H1 (cell line): ENCODE measurements around the gene UHRF1. TPM values are rescaled to one million over a fixed set of nuclear protein-coding genes. Genes with fewer than 3 reads are reported as not detected.

ENCODE experiments used
- GTF2F1 ChIP-seq: IDR thresholded peaks from 2 replicates; pipeline ENCODE4 v1.6.1; 2012; ENCODE audit warnings: low read depth, low read length, improper control_type of control experiment, borderline replicate concordance
- HDAC2 ChIP-seq, 2 experiments: fragments of 300-600 bp in 1 of 2; sonication (generic) in 1 of 2; IDR thresholded peaks; 2 replicates each; pipeline ENCODE4 v1.6.1; 2011 to 2012; ENCODE audit warnings: low read depth in 2 of 2, low read length in 2 of 2, mild to moderate bottlenecking in 2 of 2, moderate library complexity in 2 of 2, borderline replicate concordance in 1 of 2, inconsistent platforms in 1 of 2
- HDAC6 ChIP-seq: IDR thresholded peaks from one replicate; pipeline ENCODE4 v1.7.1; 2012; ENCODE audit warnings: low read depth, mild to moderate bottlenecking, inconsistent platforms, low read length, moderate library complexity
- RAD21 ChIP-seq, 2 experiments: IDR thresholded peaks in 1 of 2; conservative IDR thresholded peaks in 1 of 2; 2 replicates each; pipeline ENCODE4 v1.6.1; 2011; ENCODE audit warnings: low read depth in 2 of 2, low read length in 2 of 2, improper control_type of control experiment in 1 of 2, inconsistent platforms in 1 of 2, mild to moderate bottlenecking in 1 of 2, moderate library complexity in 1 of 2
- TAF1 ChIP-seq: IDR thresholded peaks from 2 replicates; pipeline ENCODE4 v1.6.1; 2011; ENCODE audit warnings: mild to moderate bottlenecking, low read depth, low read length
- polyA plus RNA-seq, 7 experiments: library from polyadenylated mRNA; depleted of rRNA in 3 of 7; stranded (reverse) in 5 of 7; unstranded in 2 of 7; fragments of >200 nt in 5 of 7; fragments of 200-250 nt in 2 of 7; gene quantifications; 1 replicate in 5 of 7; 2 replicates in 1 of 7; 4 replicates in 1 of 7; pipeline versions ENCODE4 v1.2.1 to v1.2.3, GENCODE V29; 2011 to 2013; ENCODE audit warnings: missing spikeins in 2 of 7, mixed read lengths in 2 of 7
- total RNA-seq: library from RNA; stranded (reverse); fragmentation: NEBNext Ultra II Directional; extraction: Animal tissue kit (Norgen Biotek cat#: 25700); gene quantifications from 2 replicates; pipeline ENCODE4 v1.2.1, GENCODE V29; 2021

The UHRF1 gene
- total and polyA plus RNA-seq, 2 of the 8 experiments (the other 6 are each of a cell fraction or from before 2014, with no cell fraction given) = 14.7 to 65.8 TPM

DNA sequence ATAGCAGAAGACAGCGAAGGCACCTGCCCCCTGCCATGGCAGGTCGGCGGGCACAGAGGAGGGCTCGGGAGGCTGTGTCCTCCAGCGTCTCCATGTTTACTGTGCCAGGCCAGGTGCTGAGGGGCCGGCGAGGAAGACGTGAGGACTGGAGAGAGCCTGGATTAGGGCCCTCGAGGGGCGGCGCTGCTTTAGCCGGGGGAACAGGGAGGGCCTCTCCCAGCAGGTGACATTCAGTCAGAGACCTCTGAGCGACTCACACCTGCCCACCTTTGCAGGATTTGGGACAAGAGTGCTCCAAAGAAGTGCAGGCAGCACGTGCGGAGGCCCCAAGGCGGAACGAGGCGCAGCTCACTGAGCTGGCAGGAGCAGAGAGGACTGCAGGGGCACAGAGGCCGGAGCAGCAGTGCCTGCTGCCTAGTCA is 77.2 kb downstream of the UHRF1 start (continued):
- TF ChIP-seq HDAC2 (IDR thresholded peaks at IDR 0.05; ENCODE audit: borderline replicate concordance in 1 of 2, low read depth in 2 of 2, low read length in 2 of 2) (no peak), TAF1 (no peak), RAD21 (IDR thresholded peaks at IDR 0.05 in 1 of 2, conservative IDR thresholded peaks at IDR 0.05 in 1 of 2; ENCODE audit: low read depth in 2 of 2, low read length in 2 of 2) (no peak), GTF2F1 (no peak), HDAC6 (no peak)
